Bronchial epithelial cell (primary cell): ENCODE measurements around the gene CMTM2. TPM values are rescaled to one million over a fixed set of nuclear protein-coding genes. Genes with fewer than 3 reads are reported as not detected.
"Not testable (repeated sequence)": the region's sequence is repeated elsewhere in the genome, so short reads cannot be mapped to it uniquely, and the experiment has no call there.

Experiments
- DNase-seq: peaks from one replicate; pipeline ENCODE4 v3.0.0-alpha.2; 2010; ENCODE audit warnings: low read depth
- FAIRE-seq: peaks from 2 replicates; lab custom pipeline; 2011; peaks lifted over from hg19 to GRCh38; lab: Jason Lieb, UNC
- H3K27me3 ChIP-seq: 2 replicates; pipeline ENCODE4 v1.5.1; 2011; ENCODE audit warnings: low read length; ENCODE audit not compliant: control insufficient read depth, insufficient read depth
- H3K36me3 ChIP-seq: 2 replicates; pipeline ENCODE4 v1.5.1; 2011; ENCODE audit warnings: low read length; ENCODE audit not compliant: control insufficient read depth, insufficient read depth
- H3K4me3 ChIP-seq: 2 replicates; pipeline ENCODE4 v1.5.1; 2011; ENCODE audit warnings: mild to moderate bottlenecking, low read depth, low read length, control low read depth
- total RNA-seq: library from RNA; depleted of rRNA; stranded (reverse); fragments of >200 nt; gene quantifications from 2 replicates; pipeline ENCODE4 v1.2.1, GENCODE V29; 2014
- TF ChIP-seq, protein P1 (sequence below): IDR thresholded peaks from 2 replicates; pipeline ENCODE4 v1.5.1; 2011; ENCODE audit warnings: mild to moderate bottlenecking, moderate library complexity, low read length, control low read depth, inconsistent platforms; ENCODE audit not compliant: insufficient read depth, severe bottlenecking

CMTM2 gene
- total RNA-seq, 1 donor from 2014 or later: not detected

DNA sequence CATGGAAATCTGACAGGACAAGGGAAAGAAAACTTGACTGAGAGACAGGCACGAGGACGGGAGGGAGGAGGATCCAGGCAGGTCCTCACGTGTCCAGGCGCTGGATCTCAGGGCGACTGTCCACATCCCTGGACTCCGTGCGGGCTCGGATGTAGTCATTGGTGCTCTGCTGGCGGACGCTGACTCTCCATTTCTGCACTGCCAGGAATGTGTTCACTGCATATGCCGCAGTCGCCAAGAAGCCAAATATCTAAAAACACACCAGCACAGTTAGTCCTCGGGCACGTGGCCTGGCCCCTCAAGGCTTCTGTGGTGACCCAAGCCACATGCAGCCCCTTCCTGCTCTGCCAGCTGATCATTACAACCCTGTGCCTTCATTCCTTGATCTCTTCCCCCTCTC, 42.7 kb downstream of the CMTM2 start:
- Histone ChIP-seq H3K4me3 (no peak overlapping the region), H3K27me3 (no peaks in the 10 kb centered on the region), H3K36me3 (peaks cover 6% of the 10 kb centered on the region)
- no peak for FAIRE-seq
- DNase-seq: no peak
- TF ChIP-seq, protein P1, sequence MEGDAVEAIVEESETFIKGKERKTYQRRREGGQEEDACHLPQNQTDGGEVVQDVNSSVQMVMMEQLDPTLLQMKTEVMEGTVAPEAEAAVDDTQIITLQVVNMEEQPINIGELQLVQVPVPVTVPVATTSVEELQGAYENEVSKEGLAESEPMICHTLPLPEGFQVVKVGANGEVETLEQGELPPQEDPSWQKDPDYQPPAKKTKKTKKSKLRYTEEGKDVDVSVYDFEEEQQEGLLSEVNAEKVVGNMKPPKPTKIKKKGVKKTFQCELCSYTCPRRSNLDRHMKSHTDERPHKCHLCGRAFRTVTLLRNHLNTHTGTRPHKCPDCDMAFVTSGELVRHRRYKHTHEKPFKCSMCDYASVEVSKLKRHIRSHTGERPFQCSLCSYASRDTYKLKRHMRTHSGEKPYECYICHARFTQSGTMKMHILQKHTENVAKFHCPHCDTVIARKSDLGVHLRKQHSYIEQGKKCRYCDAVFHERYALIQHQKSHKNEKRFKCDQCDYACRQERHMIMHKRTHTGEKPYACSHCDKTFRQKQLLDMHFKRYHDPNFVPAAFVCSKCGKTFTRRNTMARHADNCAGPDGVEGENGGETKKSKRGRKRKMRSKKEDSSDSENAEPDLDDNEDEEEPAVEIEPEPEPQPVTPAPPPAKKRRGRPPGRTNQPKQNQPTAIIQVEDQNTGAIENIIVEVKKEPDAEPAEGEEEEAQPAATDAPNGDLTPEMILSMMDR: no peak

DNA sequence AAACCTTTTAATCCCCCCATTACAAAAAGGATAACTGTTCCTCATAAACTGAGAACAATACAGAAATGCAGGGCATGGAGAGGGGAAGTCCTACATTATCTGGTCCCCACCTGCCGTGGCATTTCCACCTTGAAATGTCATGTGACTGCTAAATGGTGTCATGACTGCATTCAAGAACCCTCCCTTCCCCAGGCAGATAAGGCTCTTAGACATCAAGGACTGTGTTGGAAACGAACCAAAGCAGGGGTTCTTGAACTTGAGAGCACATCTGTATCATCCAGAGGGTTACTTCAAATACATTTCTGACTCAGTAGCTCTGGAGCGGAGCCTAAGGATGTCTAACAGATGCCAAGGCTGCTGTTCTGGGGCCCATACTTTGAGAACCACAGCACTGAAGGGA, 43.6 kb downstream of the CMTM2 start:
- peaks cover 6% of the 10 kb centered on the region for H3K36me3 ChIP-seq
- H3K4me3 ChIP-seq: no peak overlapping the region
- FAIRE-seq (no peak), DNase-seq (no peak)
- H3K27me3 ChIP-seq: no peaks in the 10 kb centered on the region
- TF ChIP-seq, protein P1: no peak

DNA sequence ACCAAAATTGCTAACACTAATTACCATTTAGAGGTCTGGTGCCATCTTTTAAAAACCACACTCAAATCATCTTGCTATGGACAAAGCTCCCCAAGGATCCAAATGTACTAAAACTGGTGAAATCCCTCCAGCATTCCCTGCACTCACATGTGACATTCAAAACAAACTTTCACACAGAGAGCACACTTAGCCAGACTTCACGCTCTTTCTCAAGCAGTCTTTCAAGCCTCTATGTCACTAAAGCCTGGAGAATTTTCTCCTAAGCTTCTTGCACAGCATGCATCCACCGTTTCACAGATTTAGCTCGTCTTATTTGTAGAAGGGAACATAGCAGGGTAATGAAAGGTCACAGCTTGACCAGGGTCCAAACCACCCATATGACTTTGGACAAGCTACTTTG, 44.5 kb downstream of the CMTM2 start:
- FAIRE-seq: no peak
- TF ChIP-seq, protein P1: no peak

DNA sequence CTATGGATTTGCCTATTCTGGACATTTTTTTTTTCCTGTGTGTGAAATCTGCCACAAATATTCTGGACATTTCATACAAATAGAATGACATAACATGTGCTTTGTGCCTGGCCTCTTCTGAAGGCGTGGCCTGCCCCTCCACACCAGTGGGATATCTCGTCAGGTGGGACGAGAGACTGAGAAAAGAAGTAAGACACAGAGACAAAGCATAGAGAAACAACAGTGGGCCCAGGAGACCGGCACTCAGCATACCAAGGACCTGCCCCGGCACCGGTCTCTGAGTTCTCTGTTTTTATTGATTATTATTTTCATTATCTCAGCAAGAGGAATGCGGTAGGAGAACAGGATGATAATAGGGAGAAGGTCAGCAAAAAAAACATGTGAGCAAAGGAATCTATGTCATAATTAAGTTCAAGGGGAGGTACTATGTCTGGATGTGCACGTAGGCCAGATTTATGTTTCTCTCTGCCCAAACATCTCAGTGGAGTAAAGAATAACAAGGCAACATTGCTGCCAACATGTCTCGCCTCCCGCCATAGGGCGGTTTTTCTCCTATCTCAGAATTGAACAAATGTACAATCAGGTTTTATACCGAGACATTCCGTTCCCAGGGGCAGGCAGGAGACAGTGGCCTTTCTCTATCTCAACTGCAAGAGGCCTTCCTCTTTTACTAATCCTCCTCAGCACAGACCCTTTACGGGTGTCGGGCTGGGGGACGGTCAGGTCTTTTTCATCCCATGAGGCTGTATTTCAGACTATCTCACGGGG, 48.5 kb downstream of the CMTM2 start:
- FAIRE-seq, H3K27me3 ChIP-seq, DNase-seq, H3K36me3 ChIP-seq, H3K4me3 ChIP-seq: not testable (repeated sequence)

More for the DNA sequence above, 44.5 kb downstream of the CMTM2 start:
- no peaks in the 10 kb centered on the region for H3K27me3 ChIP-seq
- H3K36me3 ChIP-seq: peaks cover 6% of the 10 kb centered on the region
- no peak overlapping the region for H3K4me3 ChIP-seq
- no peak for DNase-seq

DNA sequence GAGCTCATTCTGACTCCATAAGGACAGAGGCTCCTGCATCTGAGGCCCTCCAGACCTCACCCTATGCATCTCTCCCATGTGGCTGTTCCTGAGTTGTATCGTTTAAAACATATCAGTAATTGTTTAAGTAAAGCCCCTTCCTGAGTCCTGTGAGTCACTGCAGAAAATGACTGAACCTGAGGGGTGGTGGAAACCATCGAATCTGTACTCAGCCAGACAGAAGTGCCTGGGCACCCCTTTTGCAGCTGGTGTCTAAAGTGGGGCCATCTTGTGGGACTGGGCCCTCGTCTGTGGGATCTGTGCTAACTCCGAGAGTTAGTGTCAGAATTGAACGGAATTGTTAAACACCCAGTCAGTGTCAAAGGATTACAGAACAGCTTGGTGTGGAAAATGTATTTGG, 50.6 kb downstream of the CMTM2 start:
- Histone ChIP-seq H3K4me3 (no peak overlapping the region), H3K36me3 (peaks cover 3% of the 10 kb centered on the region), H3K27me3 (no peaks in the 10 kb centered on the region)
- no peak for FAIRE-seq
- TF ChIP-seq, protein P1: no peak
- no peak for DNase-seq

DNA sequence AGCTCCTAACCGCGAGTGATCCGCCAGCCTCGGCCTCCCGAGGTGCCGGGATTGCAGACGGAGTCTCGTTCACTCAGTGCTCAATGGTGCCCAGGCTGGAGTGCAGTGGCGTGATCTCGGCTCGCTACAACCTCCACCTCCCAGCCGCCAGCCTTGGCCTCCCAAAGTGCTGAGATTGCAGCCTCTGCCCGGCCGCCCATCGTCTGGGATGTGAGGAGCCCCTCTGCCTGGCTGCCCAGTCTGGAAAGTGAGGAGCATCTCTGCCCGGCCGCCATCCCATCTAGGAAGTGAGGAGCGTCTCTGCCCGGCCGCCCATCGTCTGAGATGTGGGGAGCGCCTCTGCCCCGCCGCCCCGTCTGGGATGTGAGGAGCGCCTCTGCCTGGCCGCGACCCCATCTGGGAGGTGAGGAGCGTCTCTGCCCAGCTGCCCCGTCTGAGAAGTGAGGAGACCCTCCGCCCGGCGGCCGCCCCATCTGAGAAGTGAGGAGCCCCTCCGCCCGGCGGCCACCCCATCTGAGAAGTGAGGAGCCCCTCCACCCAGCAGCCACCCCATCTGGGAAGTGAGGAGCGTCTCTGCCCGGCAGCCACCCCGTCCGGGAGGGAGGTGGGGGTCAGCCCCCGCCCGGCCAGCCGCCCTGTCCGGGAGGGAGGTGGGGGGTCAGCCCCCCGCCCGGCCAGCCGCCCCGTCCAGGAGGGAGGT, 51.4 kb downstream of the CMTM2 start:
- not testable (repeated sequence) for FAIRE-seq, H3K27me3 ChIP-seq, H3K4me3 ChIP-seq, DNase-seq, H3K36me3 ChIP-seq

DNA sequence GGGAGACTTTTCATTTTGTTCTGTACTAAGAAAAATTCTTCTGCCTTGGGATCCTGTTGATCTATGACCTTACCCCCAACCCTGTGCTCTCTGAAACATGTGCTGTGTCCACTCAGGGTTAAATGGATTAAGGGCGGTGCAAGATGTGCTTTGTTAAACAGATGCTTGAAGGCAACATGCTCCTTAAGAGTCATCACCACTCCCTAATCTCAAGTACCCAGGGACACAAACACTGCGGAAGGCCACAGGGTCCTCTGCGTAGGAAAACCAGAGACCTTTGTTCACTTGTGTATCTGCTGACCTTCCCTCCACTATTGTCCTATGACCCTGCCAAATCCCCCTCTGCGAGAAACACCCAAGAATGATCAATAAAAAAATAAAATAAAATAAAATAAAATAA, 52.3 kb downstream of the CMTM2 start:
- not testable (repeated sequence) for H3K27me3 ChIP-seq, DNase-seq, FAIRE-seq, H3K4me3 ChIP-seq, H3K36me3 ChIP-seq
